K562 (cell line): ENCODE results near the gene ADAP2.

Source experiments
- CTCF ChIP-seq, 3 experiments: IDR thresholded peaks in 2 of 3; conservative IDR thresholded peaks in 1 of 3; 2 replicates each; pipeline ENCODE4 v1.5.1; 2011 to 2012; ENCODE audit warnings: low read length in 3 of 3, mild to moderate bottlenecking in 3 of 3, control low read depth in 2 of 3, improper control_type of control experiment in 1 of 3, inconsistent platforms in 1 of 3, low read depth in 1 of 3, mixed read lengths in 1 of 3, moderate library complexity in 1 of 3; ENCODE audit not compliant: insufficient read depth in 2 of 3
- EP400 ChIP-seq: fragments of 450-650 bp; IDR thresholded peaks from 2 replicates; pipeline ENCODE4 v1.6.1; 2017; ENCODE audit warnings: antibody characterized with exemption, mild to moderate bottlenecking, moderate library complexity
- POLR2A ChIP-seq: fragments of 450-650 bp; conservative IDR thresholded peaks from 2 replicates; pipeline ENCODE4 v1.6.1; 2016
- POLR2H ChIP-seq: IDR thresholded peaks from 2 replicates; pipeline ENCODE4 v1.6.1; 2016; ENCODE audit warnings: missing genetic modification characterization, low read depth, mild to moderate bottlenecking, control low read depth, missing compliant biosample characterization, moderate library complexity
- RNF219 ChIP-seq: fragments of 250-450 bp; sonication (Bioruptor Pico); IDR thresholded peaks from 2 replicates; pipeline ENCODE4 v1.5.0; 2022; ENCODE audit warnings: mild to moderate bottlenecking
- ZFP91 ChIP-seq: sonication (generic); formaldehyde crosslinking; IDR thresholded peaks from 2 replicates; pipeline ENCODE4 v1.8.0; 2022; ENCODE audit warnings: mild to moderate bottlenecking, missing genetic modification reagents
- ZNF354B ChIP-seq: fragments of 250-450 bp; sonication (Bioruptor Pico); IDR thresholded peaks from 2 replicates; pipeline ENCODE4 v1.4.0; 2020
- TF ChIP-seq, protein P1 (sequence below): fragments of 450-650 bp; formaldehyde crosslinking; IDR thresholded peaks from 2 replicates; pipeline ENCODE4 v1.4.0; 2022; ENCODE audit warnings: mild to moderate bottlenecking, moderate library complexity
- TF ChIP-seq, protein P2 (sequence below): IDR thresholded peaks from 2 replicates; pipeline ENCODE4 v1.6.1; 2016; ENCODE audit warnings: missing genetic modification characterization, missing compliant biosample characterization

DNA sequence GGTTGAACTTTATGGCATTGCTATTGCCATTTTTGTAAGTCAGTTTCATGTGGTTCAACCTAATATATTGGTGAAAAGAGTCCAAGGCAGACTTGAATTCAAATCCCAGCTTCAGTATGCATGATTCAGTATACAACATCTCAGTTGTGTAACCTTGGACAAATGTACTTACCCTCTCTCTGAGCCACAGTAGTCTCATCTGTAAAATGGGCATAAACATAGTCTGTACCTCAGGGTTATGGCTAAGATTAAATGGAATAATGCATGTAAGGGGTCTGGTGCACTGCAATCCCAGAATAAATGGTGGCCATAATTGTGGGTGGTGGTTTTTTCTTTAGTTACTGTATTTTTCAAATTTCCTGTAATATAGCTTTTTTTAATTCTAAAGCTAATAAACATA lies 4.7 kb upstream of the ADAP2 start:
- TF ChIP-seq, protein P1, sequence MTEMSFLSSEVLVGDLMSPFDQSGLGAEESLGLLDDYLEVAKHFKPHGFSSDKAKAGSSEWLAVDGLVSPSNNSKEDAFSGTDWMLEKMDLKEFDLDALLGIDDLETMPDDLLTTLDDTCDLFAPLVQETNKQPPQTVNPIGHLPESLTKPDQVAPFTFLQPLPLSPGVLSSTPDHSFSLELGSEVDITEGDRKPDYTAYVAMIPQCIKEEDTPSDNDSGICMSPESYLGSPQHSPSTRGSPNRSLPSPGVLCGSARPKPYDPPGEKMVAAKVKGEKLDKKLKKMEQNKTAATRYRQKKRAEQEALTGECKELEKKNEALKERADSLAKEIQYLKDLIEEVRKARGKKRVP (CRISPR knock-in tag) = no peak
- TF ChIP-seq RNF219 (CRISPR knock-in tag) = no peak
- no peak for TF ChIP-seq ZNF354B (CRISPR knock-in tag)
- TF ChIP-seq CTCF (IDR thresholded peaks at IDR 0.05 in 2 of 3, conservative IDR thresholded peaks at IDR 0.05 in 1 of 3; ENCODE audit: insufficient read depth in 2 of 3, low read depth in 1 of 3, low read length in 3 of 3) = no peak
- TF ChIP-seq, protein P2, sequence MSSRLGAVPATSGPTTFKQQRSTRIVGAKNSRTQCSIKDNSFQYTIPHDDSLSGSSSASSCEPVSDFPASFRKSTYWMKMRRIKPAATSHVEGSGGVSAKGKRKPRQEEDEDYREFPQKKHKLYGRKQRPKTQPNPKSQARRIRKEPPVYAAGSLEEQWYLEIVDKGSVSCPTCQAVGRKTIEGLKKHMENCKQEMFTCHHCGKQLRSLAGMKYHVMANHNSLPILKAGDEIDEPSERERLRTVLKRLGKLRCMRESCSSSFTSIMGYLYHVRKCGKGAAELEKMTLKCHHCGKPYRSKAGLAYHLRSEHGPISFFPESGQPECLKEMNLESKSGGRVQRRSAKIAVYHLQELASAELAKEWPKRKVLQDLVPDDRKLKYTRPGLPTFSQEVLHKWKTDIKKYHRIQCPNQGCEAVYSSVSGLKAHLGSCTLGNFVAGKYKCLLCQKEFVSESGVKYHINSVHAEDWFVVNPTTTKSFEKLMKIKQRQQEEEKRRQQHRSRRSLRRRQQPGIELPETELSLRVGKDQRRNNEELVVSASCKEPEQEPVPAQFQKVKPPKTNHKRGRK = no peak
- TF ChIP-seq ZFP91 (CRISPR knock-in tag) = no peak
- TF ChIP-seq POLR2H (tag) = no peak
- no peak for TF ChIP-seq POLR2A
- no peak for TF ChIP-seq EP400
